ENCODE data around the gene TAGAP.

DNA sequence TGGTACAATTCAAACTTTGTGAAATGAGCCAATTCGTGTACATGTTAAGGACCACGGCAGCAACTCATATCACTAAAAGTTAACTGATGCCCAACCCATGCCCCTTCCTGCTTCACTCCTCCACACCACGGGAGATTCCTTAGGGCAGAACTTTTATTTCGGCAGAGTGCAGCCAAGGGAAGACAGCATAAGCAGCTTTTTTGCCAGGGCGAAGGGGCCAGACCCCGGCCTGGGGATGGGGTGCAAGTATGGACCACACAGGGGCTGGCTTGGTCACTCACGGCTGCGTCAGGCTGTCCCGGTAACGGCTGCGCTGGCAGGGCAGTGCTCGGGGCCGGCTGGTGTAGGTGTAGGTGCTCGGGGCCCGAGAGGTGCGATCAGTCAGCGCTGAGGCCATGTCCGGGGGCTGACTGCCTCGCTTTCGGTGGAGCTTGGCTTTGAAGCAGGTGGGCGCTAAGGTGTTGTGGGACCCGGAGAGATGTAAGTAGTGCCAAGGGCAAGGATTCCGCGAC lies 45.6 kb downstream of the TAGAP start:
- TF ChIP-seq CTCF (IDR thresholded peaks at IDR 0.05; ENCODE audit: low read depth, low read length, poor library complexity, severe bottlenecking) (no peak), EZH2phosphoT487 (IDR thresholded peaks at IDR 0.05; ENCODE audit: borderline replicate concordance, low read length) (no peak)

Data from DOHH2 (cell line).